Endothelial cell of umbilical vein (primary cell): ENCODE measurements around the gene NEK4. TPM values are rescaled to one million over a fixed set of nuclear protein-coding genes. Genes with fewer than 3 reads are reported as not detected.

Experiments
- Bru-seq: library from RNA; stranded (reverse); fragments of 400-500 nt; gene quantifications from one replicate; lab custom pipeline; 2021; lab: Mats Ljungman, UMichigan
- BruChase-seq, 2 experiments: library from RNA; stranded (reverse); fragments of 400-500 nt; gene quantifications; one replicate each; lab custom pipeline; 2021; lab: Mats Ljungman, UMichigan
- BruUV-seq: library from RNA; stranded (reverse); fragments of 400-500 nt; replicated peaks from 2 replicates; lab custom pipeline; 2021; lab: Mats Ljungman, UMichigan
- CTCF ChIA-PET: fragments of 300-600, 350-600 bp; sonication (Branson Sonifier 250); formaldehyde crosslinking; loops from one replicate; lab custom pipeline; 2021; ENCODE audit warnings: antibody characterized with exemption, inconsistent platforms; lab: Charles Lee
- POLR2A ChIA-PET: fragments of 300-600, 350-600 bp; sonication (Branson Sonifier 250); formaldehyde crosslinking; loops from one replicate; lab custom pipeline; 2021; ENCODE audit warnings: antibody characterized with exemption, inconsistent platforms; lab: Charles Lee
- DNase-seq: peaks from one replicate; pipeline ENCODE4 v3.0.0-alpha.2; 2011; ENCODE audit warnings: low read depth, low spot score
- FAIRE-seq: peaks from 2 replicates; lab custom pipeline; 2011; peaks lifted over from hg19 to GRCh38; lab: Jason Lieb, UNC
- H2AFZ ChIP-seq: 2 replicates; pipeline ENCODE4 v1.6.0; 2012; ENCODE audit warnings: low read depth, low read length, control low read depth, inconsistent platforms
- H3K27ac ChIP-seq: 2 replicates; pipeline ENCODE4 v1.5.1; 2011; ENCODE audit warnings: low read depth, mild to moderate bottlenecking, control low read depth, low read length, moderate library complexity; ENCODE audit not compliant: insufficient read depth
- H3K27me3 ChIP-seq, 2 experiments: 2 replicates each; pipeline versions ENCODE4 v1.6.0 to v1.6.1; 2011; ENCODE audit warnings: low read length in 2 of 2, mixed read lengths in 1 of 2; ENCODE audit not compliant: control insufficient read depth in 2 of 2, insufficient read depth in 2 of 2
- H3K36me3 ChIP-seq, 2 experiments: 2 replicates in 1 of 2; 3 replicates in 1 of 2; pipeline ENCODE4 v1.5.1; 2011; ENCODE audit warnings: low read length in 2 of 2, mild to moderate bottlenecking in 1 of 2, moderate library complexity in 1 of 2; ENCODE audit not compliant: control insufficient read depth in 2 of 2, insufficient read depth in 2 of 2; ENCODE audit errors: extremely low read depth in 1 of 2
- H3K4me1 ChIP-seq: 3 replicates; pipeline ENCODE4 v1.5.1; 2011; ENCODE audit warnings: mild to moderate bottlenecking, low read length; ENCODE audit not compliant: control insufficient read depth, insufficient read depth; ENCODE audit errors: extremely low read depth
- H3K4me2 ChIP-seq: 2 replicates; pipeline ENCODE4 v1.6.1; 2011; ENCODE audit warnings: low read length, control low read depth, mixed read lengths; ENCODE audit not compliant: insufficient read depth
- H3K4me3 ChIP-seq, 3 experiments: fragments of 200-600 bp in 1 of 3; sonication (generic), shearing (Covaris generic) in 1 of 3; replicated peaks in 1 of 3; 2 replicates each; pipeline ENCODE4 v1.5.1; 2011 to 2016; ENCODE audit warnings: control low read depth in 3 of 3, low read length in 3 of 3, mild to moderate bottlenecking in 2 of 3, inconsistent platforms in 1 of 3, low read depth in 1 of 3, moderate library complexity in 1 of 3; ENCODE audit not compliant: insufficient read depth in 1 of 3
- H3K79me2 ChIP-seq: 2 replicates; pipeline ENCODE4 v1.6.0; 2012; ENCODE audit warnings: low read length, inconsistent platforms; ENCODE audit not compliant: control insufficient read depth, insufficient read depth
- H3K9ac ChIP-seq: replicated peaks from 2 replicates; pipeline ENCODE3; 2011; ENCODE audit warnings: low read length, control low read depth; ENCODE audit not compliant: insufficient read depth; ENCODE audit errors: extremely low read depth
- H3K9me1 ChIP-seq: replicated peaks from 3 replicates; pipeline ENCODE4 v1.6.0; 2011; ENCODE audit warnings: mild to moderate bottlenecking, low read length; ENCODE audit not compliant: control insufficient read depth, insufficient read depth; ENCODE audit errors: extremely low read depth
- H3K9me3 ChIP-seq: replicated peaks from 2 replicates; pipeline ENCODE4 v1.5.1; 2012; ENCODE audit warnings: low read length, inconsistent platforms; ENCODE audit not compliant: control insufficient read depth, insufficient read depth
- H4K20me1 ChIP-seq: replicated peaks from 2 replicates; pipeline ENCODE3; 2011; ENCODE audit warnings: mild to moderate bottlenecking, low read length; ENCODE audit not compliant: control insufficient read depth, insufficient read depth; ENCODE audit errors: extremely low read depth
- EZH2 ChIP-seq: IDR thresholded peaks from 2 replicates; pipeline ENCODE4 v1.6.1; 2012; ENCODE audit warnings: borderline replicate concordance, low read depth, mild to moderate bottlenecking, moderate library complexity, low read length, inconsistent platforms; ENCODE audit not compliant: severe bottlenecking
- FOS ChIP-seq: IDR thresholded peaks from 2 replicates; pipeline ENCODE4 v1.6.1; 2011; ENCODE audit warnings: mild to moderate bottlenecking, low read length, moderate library complexity, borderline replicate concordance; ENCODE audit not compliant: insufficient read depth
- GATA2 ChIP-seq: IDR thresholded peaks from 2 replicates; pipeline ENCODE4 v1.7.0; 2011; ENCODE audit warnings: low read depth, mild to moderate bottlenecking, moderate library complexity, mixed read lengths, low read length; ENCODE audit not compliant: insufficient read length, insufficient read depth
- JUN ChIP-seq: IDR thresholded peaks from 2 replicates; pipeline ENCODE4 v1.6.1; 2011; ENCODE audit warnings: borderline replicate concordance, low read depth; ENCODE audit not compliant: insufficient read length, insufficient read depth
- MYC ChIP-seq: IDR thresholded peaks from one replicate; pipeline ENCODE4 v1.6.1; 2011; ENCODE audit warnings: mild to moderate bottlenecking, low read depth, low read length
- POLR2A ChIP-seq: IDR thresholded peaks from 2 replicates; pipeline ENCODE4 v1.6.1; 2012; ENCODE audit warnings: low read depth, mild to moderate bottlenecking, control low read depth, low read length
- POLR2AphosphoS5 ChIP-seq: IDR thresholded peaks from 2 replicates; pipeline ENCODE4 v1.6.1; 2012; ENCODE audit warnings: low read depth, mild to moderate bottlenecking, control low read depth, low read length, moderate library complexity; ENCODE audit not compliant: insufficient read depth
- dilution Hi-C: fragments of 300-500 bp; cut with MboI; formaldehyde crosslinking; loops from one replicate; pipeline ENCODE4 v1.15.0; 2019; ENCODE audit warnings: low sequenced_read_pairs; ENCODE audit not compliant: extremely low pct_ligation_motif_present
- intact Hi-C: fragments of 100-400 bp; cut with micrococcal nuclease; formaldehyde crosslinking; loops from one replicate; pipeline ENCODE4 v1.10.0; 2022
- long read RNA-seq: library from polyadenylated mRNA; stranded (forward); transcript quantifications from one replicate; pipeline ENCODE4 v2.0.0, GENCODE V29; 2021
- polyA minus RNA-seq, 3 experiments: library from RNA; depleted of rRNA, polyadenylated mRNA; stranded (reverse); fragments of >200 nt; gene quantifications; 1 replicate in 1 of 3; 2 replicates in 2 of 3; pipeline ENCODE4 v1.2.3, GENCODE V29; 2011
- polyA plus RNA-seq, 4 experiments: library from polyadenylated mRNA; depleted of rRNA in 3 of 4; stranded (reverse) in 3 of 4; unstranded in 1 of 4; fragments of >200 nt; gene quantifications; 2 replicates each; pipeline versions ENCODE4 v1.2.1 to v1.2.3, GENCODE V29; 2011 to 2012; ENCODE audit warnings: missing spikeins in 1 of 4
- total RNA-seq: library from RNA; stranded (reverse); gene quantifications from 2 replicates; pipeline ENCODE4 v1.2.3, GENCODE V29; 2021
- TF ChIP-seq, protein P1 (sequence below), 2 donors: IDR thresholded peaks; 1 replicate in 1 of 2; 2 replicates in 1 of 2; pipeline ENCODE4 v1.5.1; 2011; ENCODE audit warnings: low read length in 2 of 2, mild to moderate bottlenecking in 2 of 2, moderate library complexity in 2 of 2, control low read depth in 1 of 2, inconsistent platforms in 1 of 2, low read depth in 1 of 2; ENCODE audit not compliant: insufficient read depth in 1 of 2; ENCODE audit errors: extremely low read depth in 1 of 2
- TF ChIP-seq, protein P2 (sequence below): IDR thresholded peaks from 2 replicates; pipeline ENCODE4 v1.6.1; 2011; ENCODE audit not compliant: insufficient read depth, insufficient read length

NEK4 gene
- total RNA-seq, result 20.8 and 24.0 TPM in 2 replicates
- polyA plus RNA-seq, result 3.6 and 4.4 TPM in 2 replicates
- polyA plus RNA-seq (2011; cell fraction: cytosol; rRNA removed), result 5.9 and 7.1 TPM in 2 replicates
- 16.2 and 19.3 TPM in 2 replicates for polyA plus RNA-seq (2011; cell fraction: nucleus; rRNA removed)
- 6.9 and 7.7 TPM in 2 replicates for polyA plus RNA-seq (2012)
- 14.1 and 14.4 TPM in 2 replicates for polyA minus RNA-seq
- 20.0 TPM for polyA minus RNA-seq (2011; cell fraction: cytosol; rRNA and poly(A)+ RNA removed)
- 14.3 and 21.7 TPM in 2 replicates for polyA minus RNA-seq (2011; cell fraction: nucleus; rRNA and poly(A)+ RNA removed)
- Bru-seq, nascent RNA, result percentile 69 among the genes with signal in this experiment
- percentile 69 among the genes with signal in this experiment for BruChase-seq, experiment 1, labeled RNA remaining after a 6-hour chase
- BruChase-seq, experiment 2, labeled RNA remaining after a 2-hour chase, result percentile 71 among the genes with signal in this experiment
- long read RNA-seq, full-length matches to known transcripts, result 5 of 28 reads
- long read RNA-seq, partial matches to known transcripts, result 17 of 28 reads
- long read RNA-seq, other reads (novel, unspliced or antisense), result 6 of 28 reads

DNA sequence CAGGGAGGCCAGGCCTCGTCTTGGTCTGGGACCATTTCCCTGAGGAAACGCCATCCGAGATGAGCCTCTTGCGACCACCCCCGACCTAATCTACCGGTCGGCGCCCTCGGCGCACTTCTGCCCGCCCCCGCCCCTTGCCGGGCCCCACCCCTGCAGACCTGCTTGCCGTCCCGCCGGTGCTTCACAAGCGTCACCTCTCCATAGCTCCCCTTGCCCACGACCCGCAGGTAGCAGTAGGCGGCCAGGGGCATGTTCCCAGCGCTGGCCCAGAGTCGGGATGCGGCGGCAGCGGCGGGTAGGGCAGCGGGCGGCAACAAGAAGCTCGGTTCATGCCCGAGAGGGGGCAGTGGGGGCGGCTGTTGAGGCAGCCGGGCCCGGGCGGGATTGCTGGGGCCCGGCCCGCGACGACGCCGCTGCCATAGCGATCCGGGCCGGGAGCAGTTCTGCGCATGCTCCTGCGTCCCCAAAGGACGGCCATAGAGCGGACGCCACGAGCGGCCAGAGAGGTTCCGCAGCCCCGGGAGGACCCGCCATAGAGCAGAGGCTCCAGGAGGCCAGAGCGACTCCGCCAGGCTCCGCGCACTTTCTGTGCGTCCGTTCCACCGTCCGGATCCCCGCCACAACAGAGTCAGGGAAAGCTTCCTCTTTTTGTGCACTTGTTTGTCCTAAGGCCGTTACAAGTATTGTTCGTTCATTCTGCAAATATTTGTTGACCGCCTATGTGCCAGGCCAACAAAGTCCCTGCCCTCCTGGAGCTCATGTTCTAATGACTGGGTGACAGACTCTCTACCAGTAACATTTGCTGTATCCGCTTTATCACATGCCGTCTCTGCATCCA, at the start of gene NEK4:
Gene NEK4, minus strand, starts transcription at position 445 of the 838 bp plus-strand sequence. Its CDS starts 194 bp downstream, at position 251.
- Histone ChIP-seq H3K4me3 (peak within 1 kb of the TSS; percentile 34 to 81 (median 73)), H3K9me3 (no peaks in the 10 kb centered on the region), H3K4me2 (peak within 1 kb of the TSS; percentile 98), H3K9me1 (no peaks in the 10 kb centered on the region), H3K79me2 (peaks cover 13% of the 10 kb centered on the region), H4K20me1 (no peaks in the 10 kb centered on the region), H2AFZ (peak within 1 kb of the TSS; percentile 91), H3K4me1 (peaks cover 12% of the 10 kb centered on the region), H3K9ac (peak within 1 kb of the TSS; percentile 67), H3K27ac (peak within 1 kb of the TSS; percentile 54), H3K27me3 (no peaks in the 10 kb centered on the region), H3K36me3 (peaks cover 3 to 4% of the 10 kb centered on the region in 2 experiments)
- intact Hi-C loops (no loop called here), dilution Hi-C loops (no loop called here)
- no TSS peak for BruUV-seq
- POLR2A ChIA-PET, result no interaction called here
- FAIRE-seq (peak; percentile 79), DNase-seq (peak; percentile 92)
- CTCF ChIA-PET, result interaction anchor here (0.6 to 1.6 kb wide), 3 partner anchors 10 to 336 kb away, joined by 4 to 11 read pairs (median 4); no protein-coding TSS in a partner anchor
- TF ChIP-seq EZH2, result no peak
- peak; percentile 98 for TF ChIP-seq POLR2A
- no peak for TF ChIP-seq MYC
- no peak for TF ChIP-seq GATA2
- TF ChIP-seq JUN, result no peak
- no peak for TF ChIP-seq FOS
- peak; percentile 97 for TF ChIP-seq POLR2AphosphoS5
- TF ChIP-seq, protein P1, sequence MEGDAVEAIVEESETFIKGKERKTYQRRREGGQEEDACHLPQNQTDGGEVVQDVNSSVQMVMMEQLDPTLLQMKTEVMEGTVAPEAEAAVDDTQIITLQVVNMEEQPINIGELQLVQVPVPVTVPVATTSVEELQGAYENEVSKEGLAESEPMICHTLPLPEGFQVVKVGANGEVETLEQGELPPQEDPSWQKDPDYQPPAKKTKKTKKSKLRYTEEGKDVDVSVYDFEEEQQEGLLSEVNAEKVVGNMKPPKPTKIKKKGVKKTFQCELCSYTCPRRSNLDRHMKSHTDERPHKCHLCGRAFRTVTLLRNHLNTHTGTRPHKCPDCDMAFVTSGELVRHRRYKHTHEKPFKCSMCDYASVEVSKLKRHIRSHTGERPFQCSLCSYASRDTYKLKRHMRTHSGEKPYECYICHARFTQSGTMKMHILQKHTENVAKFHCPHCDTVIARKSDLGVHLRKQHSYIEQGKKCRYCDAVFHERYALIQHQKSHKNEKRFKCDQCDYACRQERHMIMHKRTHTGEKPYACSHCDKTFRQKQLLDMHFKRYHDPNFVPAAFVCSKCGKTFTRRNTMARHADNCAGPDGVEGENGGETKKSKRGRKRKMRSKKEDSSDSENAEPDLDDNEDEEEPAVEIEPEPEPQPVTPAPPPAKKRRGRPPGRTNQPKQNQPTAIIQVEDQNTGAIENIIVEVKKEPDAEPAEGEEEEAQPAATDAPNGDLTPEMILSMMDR (IDR thresholded peaks at IDR 0.05; ENCODE audit: extremely low read depth in 1 of 2, insufficient read depth in 1 of 2, low read depth in 1 of 2, low read length in 2 of 2), result no peak
- TF ChIP-seq, protein P2, sequence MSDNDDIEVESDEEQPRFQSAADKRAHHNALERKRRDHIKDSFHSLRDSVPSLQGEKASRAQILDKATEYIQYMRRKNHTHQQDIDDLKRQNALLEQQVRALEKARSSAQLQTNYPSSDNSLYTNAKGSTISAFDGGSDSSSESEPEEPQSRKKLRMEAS, result no peak
